Karpas-422 (cell line): ENCODE data around the gene PHYKPL. TPM values are rescaled to one million over a fixed set of nuclear protein-coding genes. Genes with fewer than 3 reads are reported as not detected.
A peak's percentile ranks its signal among the peaks of the same experiment; 100 is the strongest.

ENCODE experiments used
- DNase-seq: peaks from one replicate; pipeline ENCODE4 v3.0.0-alpha.2; 2015
- H2AFZ ChIP-seq: fragments of 200-600 bp; sonication (generic); 2 replicates; pipeline ENCODE4 v1.6.1; 2014; ENCODE audit warnings: antibody characterized with exemption, low read length, mixed read lengths
- H3K27ac ChIP-seq: fragments of 200-600 bp; sonication (generic); 2 replicates; pipeline ENCODE4 v1.5.1; 2014; ENCODE audit warnings: mild to moderate bottlenecking, low read length, moderate library complexity
- H3K27me3 ChIP-seq: fragments of 200-600 bp; sonication (generic); 2 replicates; pipeline ENCODE4 v1.6.1; 2014; ENCODE audit warnings: low read length, mixed read lengths
- H3K36me3 ChIP-seq: fragments of 200-600 bp; sonication (generic); 2 replicates; pipeline ENCODE4 v1.6.1; 2014; ENCODE audit warnings: low read length, mixed read lengths; ENCODE audit not compliant: insufficient read depth
- H3K4me1 ChIP-seq: fragments of 200-600 bp; sonication (generic); 2 replicates; pipeline ENCODE4 v1.6.1; 2014; ENCODE audit warnings: mild to moderate bottlenecking, low read length, mixed read lengths
- H3K4me2 ChIP-seq: fragments of 200-600 bp; sonication (generic); 2 replicates; pipeline ENCODE4 v1.6.1; 2014; ENCODE audit warnings: low read length, low read depth, mild to moderate bottlenecking; ENCODE audit not compliant: poor library complexity, severe bottlenecking
- H3K4me3 ChIP-seq: fragments of 200-600 bp; sonication (generic); 2 replicates; pipeline ENCODE4 v1.5.1; 2014; ENCODE audit warnings: mild to moderate bottlenecking, antibody characterized with exemption, low read length, mixed read lengths
- H3K79me2 ChIP-seq: fragments of 200-600 bp; sonication (generic); 2 replicates; pipeline ENCODE4 v1.6.1; 2014; ENCODE audit warnings: mild to moderate bottlenecking, low read length, mixed read lengths
- H3K9ac ChIP-seq: fragments of 200-600 bp; sonication (generic); 2 replicates; pipeline ENCODE4 v1.6.0; 2014; ENCODE audit warnings: low read length
- H3K9me2 ChIP-seq: fragments of 200-600 bp; sonication (generic), shearing (Covaris generic); replicated peaks from 2 replicates; pipeline ENCODE4 v1.6.0; 2014; ENCODE audit warnings: mild to moderate bottlenecking, low read length, moderate library complexity; ENCODE audit not compliant: insufficient read depth
- H3K9me3 ChIP-seq: fragments of 300-700, 200-600 bp; sonication (generic); 2 replicates; pipeline ENCODE4 v1.6.1; 2014; ENCODE audit warnings: low read length, mixed read lengths
- H4K20me1 ChIP-seq: fragments of 200-600 bp; sonication (generic); 2 replicates; pipeline ENCODE4 v1.6.1; 2014; ENCODE audit warnings: mild to moderate bottlenecking, antibody characterized with exemption, low read length, low read depth; ENCODE audit not compliant: insufficient read depth
- total RNA-seq: library from RNA; depleted of rRNA; stranded (reverse); fragments of >200 nt; shearing (Covaris generic); gene quantifications from 2 replicates; pipeline ENCODE4 v1.2.3, GENCODE V29; 2014; ENCODE audit warnings: low replicate concordance

Gene PHYKPL
- total RNA-seq, 1 experiment from 2014 or later: 116 TPM

- Histone ChIP-seq H4K20me1 (peaks cover 19% of the 10 kb centered on the region), H3K27me3 (no peaks in the 10 kb centered on the region), H3K4me3 (no peak overlapping the region), H3K9me2 (no peaks in the 10 kb centered on the region), H3K79me2 (no peaks in the 10 kb centered on the region), H3K9me3 (no peaks in the 10 kb centered on the region), H3K36me3 (peaks cover 34% of the 10 kb centered on the region), H2AFZ (no peak overlapping the region), H3K9ac (no peak overlapping the region), H3K27ac (peak overlapping the region; percentile 68), H3K4me1 (peaks cover 44% of the 10 kb centered on the region), H3K4me2 (no peak overlapping the region)
- DNase-seq: peak; percentile 60
Measured at GRCh38 chr5:178214160-178214803, 18.3 kb downstream of the PHYKPL start.

- peaks cover 3% of the 10 kb centered on the region for H3K79me2 ChIP-seq
Measured at GRCh38 chr5:178213748-178214151, 18.9 kb downstream of the PHYKPL start.

GRCh38 chr5:178213003-178213461 is 19.6 kb downstream of the PHYKPL start:
- peaks cover 32% of the 10 kb centered on the region for H4K20me1 ChIP-seq
- H3K36me3 ChIP-seq: peaks cover 40% of the 10 kb centered on the region
- H3K9ac ChIP-seq: no peak overlapping the region
- H3K9me2 ChIP-seq: no peaks in the 10 kb centered on the region
- H3K4me3 ChIP-seq: no peak overlapping the region
- no peaks in the 10 kb centered on the region for H3K27me3 ChIP-seq
- no peak overlapping the region for H3K4me2 ChIP-seq
- peaks cover 46% of the 10 kb centered on the region for H3K4me1 ChIP-seq
- no peaks in the 10 kb centered on the region for H3K9me3 ChIP-seq
- H3K79me2 ChIP-seq: peaks cover 8% of the 10 kb centered on the region
- peak overlapping the region; percentile 44; the same call in 1 of the 2 replicates for H3K27ac ChIP-seq
- H2AFZ ChIP-seq: no peak overlapping the region
- peak; percentile 63 for DNase-seq

More at GRCh38 chr5:178213748-178214151, 18.9 kb downstream of the PHYKPL start:
- H3K4me1 ChIP-seq: peaks cover 44% of the 10 kb centered on the region
- peaks cover 25% of the 10 kb centered on the region for H4K20me1 ChIP-seq
- H3K27ac ChIP-seq: peak overlapping the region; percentile 44
- H3K36me3 ChIP-seq: peaks cover 39% of the 10 kb centered on the region
- H3K9me2 ChIP-seq: no peaks in the 10 kb centered on the region
- H3K4me2 ChIP-seq: no peak overlapping the region
- H3K27me3 ChIP-seq: no peaks in the 10 kb centered on the region
- no peak for DNase-seq
- H2AFZ ChIP-seq: no peak overlapping the region
- H3K9me3 ChIP-seq: no peaks in the 10 kb centered on the region
- no peak overlapping the region for H3K4me3 ChIP-seq
- H3K9ac ChIP-seq: no peak overlapping the region

GRCh38 chr5:178212241-178213002 is 20.2 kb downstream of the PHYKPL start:
- no peaks in the 10 kb centered on the region for H3K27me3 ChIP-seq
- H3K9ac ChIP-seq: no peak overlapping the region
- H3K36me3 ChIP-seq: peaks cover 46% of the 10 kb centered on the region
- peaks cover 14% of the 10 kb centered on the region for H3K79me2 ChIP-seq
- peaks cover 49% of the 10 kb centered on the region for H3K4me1 ChIP-seq
- peak overlapping the region; percentile 44; the same call in 1 of the 2 replicates for H3K27ac ChIP-seq
- peak; percentile 61 for DNase-seq
- no peak overlapping the region for H2AFZ ChIP-seq
- H3K4me3 ChIP-seq: no peak overlapping the region
- H3K9me3 ChIP-seq: no peaks in the 10 kb centered on the region
- no peaks in the 10 kb centered on the region for H3K9me2 ChIP-seq
- peaks cover 38% of the 10 kb centered on the region for H4K20me1 ChIP-seq
- H3K4me2 ChIP-seq: no peak overlapping the region

GRCh38 chr5:178211095-178212048 is 21.2 kb downstream of the PHYKPL start:
- peaks cover 50% of the 10 kb centered on the region for H3K4me1 ChIP-seq
- no peak overlapping the region for H3K4me3 ChIP-seq
- peaks cover 47% of the 10 kb centered on the region for H4K20me1 ChIP-seq
- H2AFZ ChIP-seq: no peak overlapping the region
- H3K79me2 ChIP-seq: peaks cover 24% of the 10 kb centered on the region
- 0 out of 2 replicates have a peak overlapping the region, but pooled peaks have one; percentile 12 for H3K27ac ChIP-seq
- H3K9me3 ChIP-seq: no peaks in the 10 kb centered on the region
- H3K27me3 ChIP-seq: no peaks in the 10 kb centered on the region
- H3K36me3 ChIP-seq: peaks cover 51% of the 10 kb centered on the region
- peak; percentile 69 for DNase-seq
- no peaks in the 10 kb centered on the region for H3K9me2 ChIP-seq
- no peak overlapping the region for H3K9ac ChIP-seq
- no peak overlapping the region for H3K4me2 ChIP-seq

- peaks cover 31% of the 10 kb centered on the region for H3K79me2 ChIP-seq
- no peak overlapping the region for H3K27ac ChIP-seq
- peaks cover 54% of the 10 kb centered on the region for H4K20me1 ChIP-seq
- H3K4me1 ChIP-seq: peaks cover 50% of the 10 kb centered on the region
- no peak overlapping the region for H2AFZ ChIP-seq
- no peaks in the 10 kb centered on the region for H3K9me3 ChIP-seq
- peak; percentile 61 for DNase-seq
- H3K27me3 ChIP-seq: no peaks in the 10 kb centered on the region
- no peak overlapping the region for H3K4me3 ChIP-seq
- H3K9ac ChIP-seq: no peak overlapping the region
- no peak overlapping the region for H3K4me2 ChIP-seq
- H3K36me3 ChIP-seq: peaks cover 58% of the 10 kb centered on the region
- no peaks in the 10 kb centered on the region for H3K9me2 ChIP-seq
Measured at GRCh38 chr5:178210686-178211085, 21.9 kb downstream of the PHYKPL start.

GRCh38 chr5:178210073-178210535 is 22.5 kb downstream of the PHYKPL start:
- Histone ChIP-seq H2AFZ (no peak overlapping the region), H3K9ac (no peak overlapping the region), H3K4me2 (no peak overlapping the region), H3K79me2 (peaks cover 37% of the 10 kb centered on the region), H3K4me3 (no peak overlapping the region), H4K20me1 (peaks cover 58% of the 10 kb centered on the region), H3K4me1 (peaks cover 46% of the 10 kb centered on the region), H3K9me2 (no peaks in the 10 kb centered on the region), H3K36me3 (peaks cover 63% of the 10 kb centered on the region), H3K27ac (no peak overlapping the region), H3K27me3 (no peaks in the 10 kb centered on the region), H3K9me3 (no peaks in the 10 kb centered on the region)
- DNase-seq: peak; percentile 58
